ENCODE measurements around the gene SORT1.
A peak's percentile ranks its signal among the peaks of the same experiment; 100 is the strongest.

Gene SORT1

DNA sequence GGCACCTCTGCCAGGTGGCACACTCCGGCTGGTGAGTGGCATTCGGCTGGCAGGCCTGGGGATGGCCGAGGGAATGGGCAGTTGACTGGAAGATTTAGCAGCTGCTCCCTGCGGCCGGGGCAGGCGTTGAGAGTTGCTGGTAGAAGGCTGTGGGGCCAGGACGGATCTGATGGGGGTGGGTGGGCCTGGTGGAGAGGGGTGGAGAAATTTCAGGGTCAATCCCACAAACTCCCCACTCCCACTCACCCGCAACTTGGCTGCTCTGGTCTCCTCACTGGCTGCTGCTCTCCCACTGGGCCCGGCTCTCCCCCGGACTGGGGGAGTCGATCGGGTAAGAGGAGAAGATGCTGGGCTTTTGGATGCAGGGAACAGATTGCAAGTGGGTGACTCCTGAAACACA lies 116.9 kb downstream of the SORT1 start:
- no peaks in the 10 kb centered on the region for H3K9me3 ChIP-seq (ENCODE audit: control insufficient read depth in 2 of 2, low read length in 2 of 2)
- H3K27ac ChIP-seq (ENCODE audit: low read depth in 2 of 2, low read length in 2 of 2): no peak overlapping the region
- H3K4me1 ChIP-seq (ENCODE audit: control insufficient read depth in 2 of 2, insufficient read depth in 2 of 2, low read length in 2 of 2): peaks cover 26 to 31% of the 10 kb centered on the region in 2 donors
- H3K4me3 ChIP-seq (ENCODE audit: low read length in 2 of 2): no peak overlapping the region
- H3K36me3 ChIP-seq (ENCODE audit: control insufficient read depth in 2 of 2, insufficient read depth in 2 of 2, low read length in 2 of 2): no peaks in the 10 kb centered on the region
- H3K9ac ChIP-seq (ENCODE audit: low read depth in 1 of 2, low read length in 2 of 2): no peak overlapping the region
- H3K27me3 ChIP-seq (ENCODE audit: control insufficient read depth in 2 of 2, insufficient read depth in 2 of 2, low read length in 2 of 2): no peaks in the 10 kb centered on the region

DNA sequence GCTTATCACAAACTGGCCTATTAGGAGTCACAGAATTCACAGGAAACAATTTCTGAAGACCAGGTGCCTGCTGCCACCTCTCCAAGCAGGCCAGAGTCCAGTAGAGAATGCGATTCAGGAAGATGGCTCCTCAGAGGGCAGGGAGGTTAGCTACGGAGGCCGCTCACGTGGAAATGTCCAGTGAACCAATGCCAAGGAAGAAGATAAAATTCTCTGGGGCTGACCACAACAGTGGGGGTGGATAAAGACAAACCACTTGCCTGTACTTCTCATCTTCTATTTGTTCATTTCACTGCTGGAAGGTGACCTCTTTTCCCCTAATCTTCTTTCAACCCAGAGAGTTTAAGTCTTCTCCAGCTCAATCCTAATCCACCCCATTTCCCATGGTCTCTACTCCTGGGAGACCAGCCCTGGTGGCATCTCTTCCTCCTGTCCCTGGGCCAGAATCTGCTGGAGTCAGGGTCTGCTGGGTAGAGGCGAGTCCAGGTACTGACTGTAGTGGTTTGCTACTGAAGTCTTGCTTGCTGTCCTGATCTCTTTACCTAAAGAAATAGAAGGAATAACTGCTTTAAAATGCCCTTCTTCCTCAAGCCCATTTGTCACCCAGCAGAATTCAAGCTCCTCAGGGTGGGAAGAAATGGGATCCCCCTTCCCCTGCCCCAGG lies 118.0 kb downstream of the SORT1 start:
- Histone ChIP-seq H3K27ac (ENCODE audit: low read depth in 2 of 2, low read length in 2 of 2) (no peak overlapping the region), H3K4me1 (ENCODE audit: control insufficient read depth in 2 of 2, insufficient read depth in 2 of 2, low read length in 2 of 2) (peaks cover 30 to 36% of the 10 kb centered on the region in 2 donors), H3K4me3 (ENCODE audit: low read length in 2 of 2) (no peak overlapping the region), H3K9me3 (ENCODE audit: control insufficient read depth in 2 of 2, low read length in 2 of 2) (no peaks in the 10 kb centered on the region), H3K36me3 (ENCODE audit: control insufficient read depth in 2 of 2, insufficient read depth in 2 of 2, low read length in 2 of 2) (no peaks in the 10 kb centered on the region), H3K9ac (ENCODE audit: low read depth in 1 of 2, low read length in 2 of 2) (no peak overlapping the region), H3K27me3 (ENCODE audit: control insufficient read depth in 2 of 2, insufficient read depth in 2 of 2, low read length in 2 of 2) (no peaks in the 10 kb centered on the region)

DNA sequence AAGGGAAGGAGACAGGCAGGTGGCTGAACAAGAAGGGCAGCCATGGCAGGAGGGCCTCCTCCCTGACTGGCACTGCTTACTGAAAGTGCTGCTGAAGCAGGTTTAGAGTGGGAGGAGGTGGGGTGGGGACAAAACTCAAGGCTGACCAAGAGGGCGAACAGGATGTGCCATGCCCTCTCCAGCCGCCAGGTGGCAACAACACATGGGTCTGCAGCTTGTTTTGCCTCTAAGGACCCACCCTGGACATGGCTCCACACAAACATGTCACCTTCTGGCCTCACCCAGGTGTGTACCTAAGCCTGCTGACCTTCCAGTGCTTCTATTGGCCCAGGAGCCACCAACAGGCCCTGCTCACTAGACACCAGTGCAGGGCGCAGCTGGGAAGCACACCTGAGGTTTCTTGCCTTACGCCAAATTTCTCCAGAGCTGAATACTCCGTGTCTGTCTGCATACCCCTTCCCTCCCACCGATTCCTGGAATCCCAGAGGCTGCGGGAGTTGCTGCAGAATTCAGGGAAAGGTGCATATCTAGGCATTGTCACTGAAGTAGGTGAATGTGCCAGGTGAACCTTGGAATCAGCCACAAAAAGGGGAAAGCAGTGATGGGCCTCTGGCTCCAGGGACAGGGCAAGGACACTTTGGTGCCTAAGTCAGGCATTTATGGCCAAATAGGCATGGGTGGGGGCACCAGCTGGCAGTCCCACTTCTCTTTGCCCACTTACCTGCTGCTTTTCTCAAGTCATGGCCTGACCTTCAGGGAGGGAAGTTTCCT lies 120.1 kb downstream of the SORT1 start:
- Histone ChIP-seq H3K4me3 (ENCODE audit: low read length in 2 of 2) (peak overlapping the region in 1 of 2 donors; percentile 20), H3K27me3 (ENCODE audit: control insufficient read depth in 2 of 2, insufficient read depth in 2 of 2, low read length in 2 of 2) (no peaks in the 10 kb centered on the region), H3K4me1 (ENCODE audit: control insufficient read depth in 2 of 2, insufficient read depth in 2 of 2, low read length in 2 of 2) (peaks cover 26 to 29% of the 10 kb centered on the region in 2 donors), H3K9me3 (ENCODE audit: control insufficient read depth in 2 of 2, low read length in 2 of 2) (no peaks in the 10 kb centered on the region), H3K36me3 (ENCODE audit: control insufficient read depth in 2 of 2, insufficient read depth in 2 of 2, low read length in 2 of 2) (no peaks in the 10 kb centered on the region), H3K27ac (ENCODE audit: low read depth in 2 of 2, low read length in 2 of 2) (peak overlapping the region; percentile 73 to 74), H3K9ac (ENCODE audit: low read depth in 1 of 2, low read length in 2 of 2) (peak overlapping the region in 1 of 2 donors; percentile 52)

DNA sequence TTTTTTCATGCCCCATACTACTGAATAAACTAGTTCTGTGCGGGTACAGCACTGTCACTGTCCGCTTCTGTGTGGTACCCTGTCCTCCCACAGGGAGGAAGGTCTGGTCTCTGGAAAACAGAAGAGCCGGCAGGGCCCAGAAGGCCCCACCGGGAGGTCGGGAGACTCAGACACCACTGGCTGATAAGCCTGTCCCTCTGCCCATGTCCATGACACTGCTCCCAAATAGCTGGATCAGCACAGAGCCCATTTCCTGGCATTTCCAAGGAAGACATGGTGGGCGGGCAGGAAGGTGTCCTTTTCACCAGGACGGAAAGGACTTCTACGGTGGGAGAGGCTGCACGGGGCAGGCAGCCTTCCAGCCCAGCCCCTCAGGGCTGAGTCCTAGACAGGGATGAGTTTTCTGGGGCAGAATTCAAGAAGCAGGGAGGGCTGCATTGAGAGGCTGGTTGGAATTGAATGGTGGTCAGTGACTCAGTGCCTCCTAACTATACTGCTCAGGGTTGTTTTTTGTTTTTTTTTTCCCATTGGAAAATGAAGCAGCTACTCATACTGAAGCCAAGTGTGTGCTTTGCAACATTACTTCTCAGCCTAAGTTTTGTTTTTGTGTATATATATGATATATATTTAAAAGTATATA lies 121.9 kb downstream of the SORT1 start:
- Histone ChIP-seq H3K9ac (ENCODE audit: low read depth in 1 of 2, low read length in 2 of 2) (no peak overlapping the region), H3K9me3 (ENCODE audit: control insufficient read depth in 2 of 2, low read length in 2 of 2) (no peaks in the 10 kb centered on the region), H3K27me3 (ENCODE audit: control insufficient read depth in 2 of 2, insufficient read depth in 2 of 2, low read length in 2 of 2) (no peaks in the 10 kb centered on the region), H3K36me3 (ENCODE audit: control insufficient read depth in 2 of 2, insufficient read depth in 2 of 2, low read length in 2 of 2) (no peaks in the 10 kb centered on the region), H3K27ac (ENCODE audit: low read depth in 2 of 2, low read length in 2 of 2) (no peak overlapping the region), H3K4me3 (ENCODE audit: low read length in 2 of 2) (no peak overlapping the region), H3K4me1 (ENCODE audit: control insufficient read depth in 2 of 2, insufficient read depth in 2 of 2, low read length in 2 of 2) (peaks cover 19 to 24% of the 10 kb centered on the region in 2 donors)

DNA sequence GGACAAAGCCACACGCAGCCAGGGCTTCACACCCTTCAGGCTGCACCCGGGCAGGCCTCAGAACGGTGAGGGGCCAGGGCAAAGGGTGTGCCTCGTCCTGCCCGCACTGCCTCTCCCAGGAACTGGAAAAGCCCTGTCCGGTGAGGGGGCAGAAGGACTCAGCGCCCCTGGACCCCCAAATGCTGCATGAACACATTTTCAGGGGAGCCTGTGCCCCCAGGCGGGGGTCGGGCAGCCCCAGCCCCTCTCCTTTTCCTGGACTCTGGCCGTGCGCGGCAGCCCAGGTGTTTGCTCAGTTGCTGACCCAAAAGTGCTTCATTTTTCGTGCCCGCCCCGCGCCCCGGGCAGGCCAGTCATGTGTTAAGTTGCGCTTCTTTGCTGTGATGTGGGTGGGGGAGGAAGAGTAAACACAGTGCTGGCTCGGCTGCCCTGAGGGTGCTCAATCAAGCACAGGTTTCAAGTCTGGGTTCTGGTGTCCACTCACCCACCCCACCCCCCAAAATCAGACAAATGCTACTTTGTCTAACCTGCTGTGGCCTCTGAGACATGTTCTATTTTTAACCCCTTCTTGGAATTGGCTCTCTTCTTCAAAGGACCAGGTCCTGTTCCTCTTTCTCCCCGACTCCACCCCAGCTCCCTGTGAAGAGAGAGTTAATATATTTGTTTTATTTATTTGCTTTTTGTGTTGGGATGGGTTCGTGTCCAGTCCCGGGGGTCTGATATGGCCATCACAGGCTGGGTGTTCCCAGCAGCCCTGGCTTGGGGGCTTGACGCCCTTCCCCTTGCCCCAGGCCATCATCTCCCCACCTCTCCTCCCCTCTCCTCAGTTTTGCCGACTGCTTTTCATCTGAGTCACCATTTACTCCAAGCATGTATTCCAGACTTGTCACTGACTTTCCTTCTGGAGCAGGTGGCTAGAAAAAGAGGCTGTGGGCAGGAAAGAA lies 122.9 kb downstream of the SORT1 start:
- no peak overlapping the region for H3K4me3 ChIP-seq (ENCODE audit: low read length in 2 of 2)

DNA sequence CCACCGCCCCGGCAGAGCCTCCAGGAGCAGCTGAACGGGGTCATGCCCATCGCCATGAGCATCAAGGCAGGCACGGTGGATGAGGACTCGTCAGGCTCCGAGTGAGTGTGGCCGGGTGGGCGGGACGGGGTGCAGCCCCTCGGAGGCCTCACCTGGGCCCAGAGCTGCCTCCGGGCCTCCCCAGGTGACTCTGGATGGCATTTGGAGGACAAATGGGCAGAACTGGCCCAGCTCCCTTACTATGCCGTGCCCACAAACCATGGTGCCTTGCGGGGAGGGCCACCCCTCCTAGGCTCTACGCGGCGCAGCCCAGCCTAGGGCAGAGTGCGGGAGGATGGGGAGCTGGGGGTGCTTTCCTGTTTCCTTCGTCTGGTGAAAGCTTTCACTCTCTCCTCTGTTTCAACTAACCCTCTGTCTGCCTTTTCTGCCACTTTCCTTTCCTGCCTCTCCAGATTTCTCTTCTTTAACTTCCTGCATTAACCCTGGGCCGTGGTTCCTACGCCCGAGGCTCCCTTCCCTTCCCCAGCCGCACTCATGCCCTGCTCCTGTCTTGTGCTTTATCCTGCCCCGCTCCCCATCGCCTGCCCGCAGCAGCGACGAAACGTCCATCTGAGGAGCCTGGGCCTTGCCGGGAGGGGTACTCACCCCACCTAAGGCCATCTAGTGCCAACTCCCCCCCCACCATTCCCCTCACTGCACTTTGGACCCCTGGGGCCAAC lies 124.0 kb downstream of the SORT1 start:
- Histone ChIP-seq H3K4me1 (ENCODE audit: control insufficient read depth in 2 of 2, insufficient read depth in 2 of 2, low read length in 2 of 2) (peaks cover 19 to 24% of the 10 kb centered on the region in 2 donors), H3K27me3 (ENCODE audit: control insufficient read depth in 2 of 2, insufficient read depth in 2 of 2, low read length in 2 of 2) (no peaks in the 10 kb centered on the region), H3K27ac (ENCODE audit: low read depth in 2 of 2, low read length in 2 of 2) (no peak overlapping the region), H3K36me3 (ENCODE audit: control insufficient read depth in 2 of 2, insufficient read depth in 2 of 2, low read length in 2 of 2) (no peaks in the 10 kb centered on the region), H3K4me3 (ENCODE audit: low read length in 2 of 2) (no peak overlapping the region), H3K9ac (ENCODE audit: low read depth in 1 of 2, low read length in 2 of 2) (no peak overlapping the region), H3K9me3 (ENCODE audit: control insufficient read depth in 2 of 2, low read length in 2 of 2) (no peaks in the 10 kb centered on the region)

More for the DNA sequence above, 122.9 kb downstream of the SORT1 start:
- no peaks in the 10 kb centered on the region for H3K9me3 ChIP-seq (ENCODE audit: control insufficient read depth in 2 of 2, low read length in 2 of 2)
- peaks cover 19 to 24% of the 10 kb centered on the region in 2 donors for H3K4me1 ChIP-seq (ENCODE audit: control insufficient read depth in 2 of 2, insufficient read depth in 2 of 2, low read length in 2 of 2)
- H3K36me3 ChIP-seq (ENCODE audit: control insufficient read depth in 2 of 2, insufficient read depth in 2 of 2, low read length in 2 of 2): no peaks in the 10 kb centered on the region
- no peaks in the 10 kb centered on the region for H3K27me3 ChIP-seq (ENCODE audit: control insufficient read depth in 2 of 2, insufficient read depth in 2 of 2, low read length in 2 of 2)
- H3K27ac ChIP-seq (ENCODE audit: low read depth in 2 of 2, low read length in 2 of 2): no peak overlapping the region
- peak overlapping the region in 1 of 2 donors; percentile 54 for H3K9ac ChIP-seq (ENCODE audit: low read depth in 1 of 2, low read length in 2 of 2)

DNA sequence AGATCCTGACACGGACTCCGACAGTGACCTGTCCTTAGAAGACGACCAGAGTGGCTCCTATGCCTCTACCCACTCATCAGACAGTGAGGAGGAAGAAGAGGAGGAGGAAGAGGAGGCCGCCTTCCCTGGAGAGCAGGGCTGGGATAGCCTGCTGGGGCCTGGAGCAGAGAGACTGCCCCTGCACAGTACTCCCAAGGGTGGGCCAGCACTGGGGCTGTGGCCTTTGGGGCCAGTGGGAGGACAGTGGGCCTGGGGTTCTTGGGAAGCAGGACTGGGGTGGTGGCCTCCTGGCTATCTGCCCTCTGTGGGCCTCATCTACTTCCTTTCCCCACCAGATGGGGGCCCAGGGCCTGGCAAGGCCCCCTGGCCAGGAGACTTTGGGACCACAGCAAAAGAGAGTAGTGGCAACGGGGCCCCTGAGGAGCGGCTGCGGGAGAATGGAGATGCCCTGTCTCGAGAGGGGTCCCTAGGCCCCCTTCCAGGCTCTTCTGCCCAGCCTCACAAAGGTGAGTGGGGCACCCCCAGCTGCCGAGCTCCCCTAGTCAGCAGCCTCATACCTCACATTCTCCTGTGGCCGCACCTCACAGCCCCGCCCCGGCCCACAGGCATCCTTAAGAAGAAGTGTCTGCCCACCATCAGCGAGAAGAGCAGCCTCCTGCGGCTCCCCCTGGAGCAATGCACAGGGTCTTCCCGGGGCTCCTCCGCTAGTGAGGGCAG lies 124.7 kb downstream of the SORT1 start:
- Histone ChIP-seq H3K27ac (ENCODE audit: low read depth in 2 of 2, low read length in 2 of 2) (no peak overlapping the region), H3K4me3 (ENCODE audit: low read length in 2 of 2) (no peak overlapping the region), H3K27me3 (ENCODE audit: control insufficient read depth in 2 of 2, insufficient read depth in 2 of 2, low read length in 2 of 2) (no peaks in the 10 kb centered on the region), H3K9me3 (ENCODE audit: control insufficient read depth in 2 of 2, low read length in 2 of 2) (no peaks in the 10 kb centered on the region), H3K36me3 (ENCODE audit: control insufficient read depth in 2 of 2, insufficient read depth in 2 of 2, low read length in 2 of 2) (no peaks in the 10 kb centered on the region), H3K9ac (ENCODE audit: low read depth in 1 of 2, low read length in 2 of 2) (no peak overlapping the region), H3K4me1 (ENCODE audit: control insufficient read depth in 2 of 2, insufficient read depth in 2 of 2, low read length in 2 of 2) (peaks cover 18 to 24% of the 10 kb centered on the region in 2 donors)

DNA sequence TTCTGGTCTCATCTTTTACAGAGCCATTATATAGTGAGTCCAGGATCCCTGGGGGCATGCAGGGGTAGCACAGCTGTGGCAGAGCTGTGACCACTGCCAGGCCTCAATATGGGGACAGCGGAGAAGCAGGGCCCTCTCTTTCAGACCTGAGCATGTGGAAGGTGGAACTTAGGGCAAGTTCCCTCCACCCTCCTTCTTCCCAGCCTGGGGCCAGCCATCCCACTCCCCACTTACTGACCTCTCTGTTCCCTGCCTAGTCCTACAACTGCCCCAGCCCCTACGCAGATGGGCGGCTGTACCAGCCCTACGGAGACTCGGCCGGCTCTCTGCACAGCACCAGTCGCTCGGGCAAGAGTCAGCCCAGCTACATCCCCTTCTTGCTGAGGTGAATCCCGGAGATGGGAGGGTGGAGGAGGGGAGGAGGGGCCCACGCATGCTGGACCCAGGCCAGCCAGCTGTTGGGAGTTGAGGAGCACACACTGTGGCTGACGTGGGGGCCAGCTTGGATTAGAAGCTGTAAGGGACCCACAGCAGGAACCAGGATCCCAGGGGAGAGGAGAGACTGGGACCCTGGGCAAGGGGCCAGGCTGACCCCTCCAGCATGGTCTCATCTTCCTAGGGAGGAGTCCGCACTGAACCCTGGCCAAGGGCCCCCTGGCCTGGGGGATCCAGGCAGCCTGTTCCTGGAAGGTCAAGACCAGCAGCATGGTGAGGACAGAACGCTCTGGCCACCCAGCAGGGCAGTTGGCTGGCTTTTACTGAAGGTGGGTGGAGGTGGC lies 125.5 kb downstream of the SORT1 start:
- Histone ChIP-seq H3K36me3 (ENCODE audit: control insufficient read depth in 2 of 2, insufficient read depth in 2 of 2, low read length in 2 of 2) (no peaks in the 10 kb centered on the region), H3K27ac (ENCODE audit: low read depth in 2 of 2, low read length in 2 of 2) (no peak overlapping the region)

More for the DNA sequence above, 125.5 kb downstream of the SORT1 start:
- Histone ChIP-seq H3K4me1 (ENCODE audit: control insufficient read depth in 2 of 2, insufficient read depth in 2 of 2, low read length in 2 of 2) (peaks cover 10 to 16% of the 10 kb centered on the region in 2 donors), H3K27me3 (ENCODE audit: control insufficient read depth in 2 of 2, insufficient read depth in 2 of 2, low read length in 2 of 2) (no peaks in the 10 kb centered on the region), H3K9me3 (ENCODE audit: control insufficient read depth in 2 of 2, low read length in 2 of 2) (no peaks in the 10 kb centered on the region), H3K9ac (ENCODE audit: low read depth in 1 of 2, low read length in 2 of 2) (no peak overlapping the region), H3K4me3 (ENCODE audit: low read length in 2 of 2) (no peak overlapping the region)

All from mucosa of rectum (tissue), 2 donors.